ENCODE measurements around the gene RASSF3.
"Not testable (repeated sequence)": the region's sequence is repeated elsewhere in the genome, so short reads cannot be mapped to it uniquely, and the experiment has no call there.

RASSF3 gene

GRCh38 chr12:64670019-64670418, 59.7 kb downstream of the RASSF3 start:
- no peak for DNase-seq (ENCODE audit: low read depth in 2 of 2)

GRCh38 chr12:64670919-64671639, 60.8 kb downstream of the RASSF3 start:
- DNase-seq (ENCODE audit: low read depth in 2 of 2), result no peak

GRCh38 chr12:64671681-64672080, 61.4 kb downstream of the RASSF3 start:
- DNase-seq (ENCODE audit: low read depth in 2 of 2), result no peak

GRCh38 chr12:64672925-64673409, 62.7 kb downstream of the RASSF3 start:
- DNase-seq (ENCODE audit: low read depth in 2 of 2), result no peak

- DNase-seq (ENCODE audit: low read depth in 2 of 2), result no peak
Measured at GRCh38 chr12:64673490-64674169, 63.3 kb downstream of the RASSF3 start.

GRCh38 chr12:64674367-64674922, 64.2 kb downstream of the RASSF3 start:
- no peak for DNase-seq (ENCODE audit: low read depth in 2 of 2)

GRCh38 chr12:64675795-64676194, 65.5 kb downstream of the RASSF3 start:
- DNase-seq (ENCODE audit: low read depth in 2 of 2), result no peak

- DNase-seq (ENCODE audit: low read depth in 2 of 2), result no peak
Measured at GRCh38 chr12:64678248-64678647, 68.0 kb downstream of the RASSF3 start.

GRCh38 chr12:64678835-64679234, 68.5 kb downstream of the RASSF3 start:
- DNase-seq (ENCODE audit: low read depth in 2 of 2), result no peak

- no peak for DNase-seq (ENCODE audit: low read depth in 2 of 2)
Measured at GRCh38 chr12:64679487-64680001, 69.2 kb downstream of the RASSF3 start.

- DNase-seq (ENCODE audit: low read depth in 2 of 2), result no peak
Measured at GRCh38 chr12:64680235-64680634, 69.9 kb downstream of the RASSF3 start.

- DNase-seq (ENCODE audit: low read depth in 2 of 2), result no peak
Measured at GRCh38 chr12:64681200-64682052, 71.1 kb downstream of the RASSF3 start.

- no peak for DNase-seq (ENCODE audit: low read depth in 2 of 2)
Measured at GRCh38 chr12:64682572-64683277, 72.4 kb downstream of the RASSF3 start.

- no peak for DNase-seq (ENCODE audit: low read depth in 2 of 2)
Measured at GRCh38 chr12:64683816-64684543, 73.7 kb downstream of the RASSF3 start.

GRCh38 chr12:64685050-64685449, 74.8 kb downstream of the RASSF3 start:
- DNase-seq (ENCODE audit: low read depth in 2 of 2), result no peak

- no peak for DNase-seq (ENCODE audit: low read depth in 2 of 2)
Measured at GRCh38 chr12:64685605-64686004, 75.3 kb downstream of the RASSF3 start.

- DNase-seq (ENCODE audit: low read depth in 2 of 2), result no peak
Measured at GRCh38 chr12:64687816-64688215, 77.5 kb downstream of the RASSF3 start.

- DNase-seq (ENCODE audit: low read depth in 2 of 2), result no peak
Measured at GRCh38 chr12:64688219-64688618, 77.9 kb downstream of the RASSF3 start.

- DNase-seq (ENCODE audit: low read depth in 2 of 2), result no peak
Measured at GRCh38 chr12:64688715-64689114, 78.4 kb downstream of the RASSF3 start.

- not testable (repeated sequence) for DNase-seq (ENCODE audit: low read depth in 2 of 2)
Measured at GRCh38 chr12:64690236-64690635, 79.9 kb downstream of the RASSF3 start.
